WTC11 (cell line): ENCODE results near the gene SLC10A7. TPM values are rescaled to one million over a fixed set of nuclear protein-coding genes. Genes with fewer than 3 reads are reported as not detected.

Experiments used
- ATAC-seq: fragments of 200-7000 bp; cut with Tn5 transposase; 2 replicates; pipeline ENCODE4 v1.10.0; 2021; ENCODE audit warnings: mild to moderate bottlenecking, moderate library complexity
- CTCF ChIA-PET: fragments of 300-600 bp; sonication (Branson Sonifier 250); formaldehyde crosslinking; loops from one replicate; lab custom pipeline; 2021; ENCODE audit warnings: antibody characterized with exemption; lab: Charles Lee
- POLR2A ChIA-PET: fragments of 350-600 bp; sonication (Branson Sonifier 250); formaldehyde crosslinking; loops from one replicate; lab custom pipeline; 2021; ENCODE audit warnings: antibody characterized with exemption; lab: Charles Lee
- DNase-seq: peaks from one replicate; pipeline ENCODE4 v3.0.0; 2021; ENCODE audit warnings: low spot score
- H3K27ac Mint-ChIP-seq: 2 replicates; pipeline ENCODE4 v1.8.0; 2021; ENCODE audit warnings: mixed read lengths
- H3K27me3 Mint-ChIP-seq: 2 replicates; pipeline ENCODE4 v1.8.0; 2021; ENCODE audit warnings: low read depth, mild to moderate bottlenecking, moderate library complexity, mixed read lengths
- H3K36me3 Mint-ChIP-seq: 2 replicates; pipeline ENCODE4 v1.8.0; 2021; ENCODE audit warnings: mixed read lengths
- H3K4me1 Mint-ChIP-seq: 2 replicates; pipeline ENCODE4 v1.8.0; 2022; ENCODE audit warnings: mixed read lengths
- H3K4me3 Mint-ChIP-seq: 2 replicates; pipeline ENCODE4 v1.8.0; 2021; ENCODE audit warnings: mild to moderate bottlenecking, moderate library complexity, mixed read lengths
- H3K9me3 Mint-ChIP-seq: 2 replicates; pipeline ENCODE4 v1.8.0; 2021; ENCODE audit warnings: mixed read lengths
- ATF6 ChIP-seq: sonication (generic); formaldehyde crosslinking; IDR thresholded peaks from 2 replicates; pipeline ENCODE4 v1.8.1; 2023; ENCODE audit warnings: mild to moderate bottlenecking, missing genetic modification reagents
- CBFB ChIP-seq: sonication (generic); formaldehyde crosslinking; IDR thresholded peaks from 2 replicates; pipeline ENCODE4 v1.8.1; 2022; ENCODE audit warnings: mild to moderate bottlenecking, low read depth, missing genetic modification reagents
- CDX4 ChIP-seq: fragments of 250-450 bp; sonication (Bioruptor Pico); IDR thresholded peaks from 2 replicates; pipeline ENCODE4 v1.9.0; 2021; ENCODE audit warnings: moderate library complexity, mild to moderate bottlenecking, inconsistent platforms, borderline replicate concordance
- CREB1 ChIP-seq: sonication (generic); formaldehyde crosslinking; IDR thresholded peaks from 2 replicates; pipeline ENCODE4 v1.8.0; 2023; ENCODE audit warnings: mild to moderate bottlenecking, missing genetic modification reagents
- CREM ChIP-seq: sonication (generic); formaldehyde crosslinking; IDR thresholded peaks from 2 replicates; pipeline ENCODE4 v1.8.1; 2022; ENCODE audit warnings: mild to moderate bottlenecking, missing genetic modification reagents, moderate library complexity
- E2F4 ChIP-seq: sonication (generic); formaldehyde crosslinking; IDR thresholded peaks from 2 replicates; pipeline ENCODE4 v1.8.1; 2022; ENCODE audit warnings: low read depth, mild to moderate bottlenecking, moderate library complexity, missing genetic modification reagents, borderline replicate concordance
- FOXJ3 ChIP-seq: sonication (generic); formaldehyde crosslinking; IDR thresholded peaks from 2 replicates; pipeline ENCODE4 v1.9.0; 2021; ENCODE audit warnings: missing genetic modification reagents, mild to moderate bottlenecking, borderline replicate concordance
- FOXK1 ChIP-seq: sonication (generic); formaldehyde crosslinking; IDR thresholded peaks from 2 replicates; pipeline ENCODE4 v1.8.0; 2022; ENCODE audit warnings: mild to moderate bottlenecking, moderate library complexity, missing genetic modification reagents
- IRF1 ChIP-seq: sonication (generic); formaldehyde crosslinking; IDR thresholded peaks from 2 replicates; pipeline ENCODE4 v1.8.0; 2023; ENCODE audit warnings: missing genetic modification reagents
- PREB ChIP-seq: sonication (generic); formaldehyde crosslinking; IDR thresholded peaks from 2 replicates; pipeline ENCODE4 v1.8.1; 2022; ENCODE audit warnings: mild to moderate bottlenecking, missing genetic modification reagents, moderate library complexity, borderline replicate concordance
- USF1 ChIP-seq: sonication (generic); formaldehyde crosslinking; IDR thresholded peaks from 2 replicates; pipeline ENCODE4 v1.8.0; 2022; ENCODE audit warnings: mild to moderate bottlenecking, missing genetic modification reagents
- ZNF232 ChIP-seq: sonication (generic); formaldehyde crosslinking; IDR thresholded peaks from 2 replicates; pipeline ENCODE4 v1.8.0; 2022; ENCODE audit warnings: mild to moderate bottlenecking, missing genetic modification reagents
- ZNF396 ChIP-seq: fragments of 250-450 bp; sonication (Bioruptor Pico); IDR thresholded peaks from 2 replicates; pipeline ENCODE4 v1.8.0; 2021; ENCODE audit warnings: mild to moderate bottlenecking, moderate library complexity, borderline replicate concordance
- total RNA-seq: library from RNA; stranded (reverse); gene quantifications from 3 replicates; pipeline ENCODE4 v1.2.3, GENCODE V29; 2021
- TF ChIP-seq, protein P1 (sequence below): fragments of 250-450 bp; sonication (Bioruptor Pico); conservative IDR thresholded peaks from 2 replicates; pipeline ENCODE4 v1.9.0; 2021; ENCODE audit warnings: mild to moderate bottlenecking
- TF ChIP-seq, protein P2 (sequence below): sonication (generic); formaldehyde crosslinking; IDR thresholded peaks from 2 replicates; pipeline ENCODE4 v1.8.0; 2022; ENCODE audit warnings: mild to moderate bottlenecking, missing genetic modification reagents
- TF ChIP-seq, protein P3 (sequence below): sonication (generic); formaldehyde crosslinking; IDR thresholded peaks from 2 replicates; pipeline ENCODE4 v1.8.0; 2023; ENCODE audit warnings: mild to moderate bottlenecking, missing genetic modification reagents
- TF ChIP-seq, protein P4 (sequence below): fragments of 250-450 bp; sonication (Bioruptor Pico); IDR thresholded peaks from 2 replicates; pipeline ENCODE4 v1.9.0; 2021; ENCODE audit warnings: mild to moderate bottlenecking

Gene SLC10A7
- total RNA-seq, 1 experiment from 2014 or later, result 5.0 TPM

DNA sequence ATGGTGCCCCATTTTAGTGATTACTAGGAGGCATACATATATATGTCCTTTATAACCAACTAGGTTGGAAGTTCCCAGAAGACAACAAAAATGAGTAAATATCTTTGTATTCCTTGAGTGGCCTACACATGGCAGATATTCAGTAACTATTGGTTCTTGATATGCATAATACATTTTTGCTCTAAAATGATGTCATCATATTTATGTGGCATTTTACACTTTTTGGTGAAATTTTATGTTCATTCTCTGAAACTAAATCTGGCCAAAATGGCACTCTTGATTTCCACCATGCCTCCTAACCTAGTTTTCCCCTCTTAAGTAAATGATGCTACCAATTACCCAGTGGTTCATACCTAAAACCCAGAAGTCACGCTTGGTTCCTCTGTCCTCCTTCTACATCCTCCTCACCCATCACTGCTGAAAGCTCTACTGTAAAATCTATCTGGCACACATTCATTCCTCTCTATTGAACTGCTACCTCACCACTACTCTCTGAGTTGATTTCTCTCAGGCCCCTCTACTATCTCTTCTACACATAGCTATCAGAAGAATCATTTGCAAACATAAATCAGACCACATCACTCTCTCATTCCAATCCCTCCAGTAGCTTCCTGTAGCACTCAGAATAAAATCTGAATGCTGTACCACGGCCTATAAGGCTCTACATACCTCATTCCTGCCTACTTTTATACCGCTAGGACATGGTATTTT, 13.4 kb downstream of the SLC10A7 start:
- H3K27me3 Mint-ChIP-seq, result no peaks in the 10 kb centered on the region
- H3K36me3 Mint-ChIP-seq, result no peaks in the 10 kb centered on the region
- H3K4me3 Mint-ChIP-seq, result no peak overlapping the region
- DNase-seq (no peak), ATAC-seq (no peak)
- CTCF ChIA-PET, result no interaction called here
- H3K27ac Mint-ChIP-seq, result no peak overlapping the region
- no peaks in the 10 kb centered on the region for H3K4me1 Mint-ChIP-seq
- POLR2A ChIA-PET, result no interaction called here
- no peaks in the 10 kb centered on the region for H3K9me3 Mint-ChIP-seq
- no peak for TF ChIP-seq CDX4
- TF ChIP-seq, protein P1, sequence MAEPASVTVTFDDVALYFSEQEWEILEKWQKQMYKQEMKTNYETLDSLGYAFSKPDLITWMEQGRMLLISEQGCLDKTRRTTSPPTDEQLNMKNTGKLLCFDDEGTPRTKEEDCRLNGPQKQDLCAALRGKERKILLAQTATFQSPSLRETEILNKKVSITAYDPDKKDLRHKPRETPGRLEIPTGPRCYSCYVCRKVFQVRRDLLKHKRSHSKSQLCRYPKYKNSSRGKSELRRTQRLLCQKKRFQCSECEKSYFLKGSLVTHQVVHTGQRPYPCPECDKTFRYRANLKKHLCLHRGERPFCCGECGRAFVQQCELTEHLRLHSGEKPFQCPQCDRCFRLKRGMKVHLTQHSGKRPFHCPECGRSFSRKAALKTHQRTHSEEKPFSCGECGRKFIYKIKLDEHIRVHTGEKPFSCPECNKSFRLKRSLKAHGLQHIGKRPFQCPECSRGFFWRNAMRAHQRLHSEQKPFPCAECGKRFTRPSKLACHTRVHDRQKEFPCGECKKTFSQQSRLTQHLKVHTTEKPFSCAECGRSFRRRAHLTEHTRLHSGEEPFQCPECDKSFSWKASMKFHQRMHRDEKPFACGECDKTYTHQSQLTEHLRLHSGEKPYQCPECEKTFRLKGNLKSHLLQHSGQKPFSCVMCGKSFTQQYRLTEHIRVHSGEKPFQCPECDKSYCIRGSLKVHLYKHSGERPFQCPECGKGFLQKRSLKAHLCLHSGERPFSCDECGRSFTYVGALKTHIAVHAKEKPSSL (CRISPR knock-in tag), result no peak
- no peak for TF ChIP-seq FOXJ3 (CRISPR knock-in tag)
- TF ChIP-seq USF1, result no peak
- TF ChIP-seq, protein P2, sequence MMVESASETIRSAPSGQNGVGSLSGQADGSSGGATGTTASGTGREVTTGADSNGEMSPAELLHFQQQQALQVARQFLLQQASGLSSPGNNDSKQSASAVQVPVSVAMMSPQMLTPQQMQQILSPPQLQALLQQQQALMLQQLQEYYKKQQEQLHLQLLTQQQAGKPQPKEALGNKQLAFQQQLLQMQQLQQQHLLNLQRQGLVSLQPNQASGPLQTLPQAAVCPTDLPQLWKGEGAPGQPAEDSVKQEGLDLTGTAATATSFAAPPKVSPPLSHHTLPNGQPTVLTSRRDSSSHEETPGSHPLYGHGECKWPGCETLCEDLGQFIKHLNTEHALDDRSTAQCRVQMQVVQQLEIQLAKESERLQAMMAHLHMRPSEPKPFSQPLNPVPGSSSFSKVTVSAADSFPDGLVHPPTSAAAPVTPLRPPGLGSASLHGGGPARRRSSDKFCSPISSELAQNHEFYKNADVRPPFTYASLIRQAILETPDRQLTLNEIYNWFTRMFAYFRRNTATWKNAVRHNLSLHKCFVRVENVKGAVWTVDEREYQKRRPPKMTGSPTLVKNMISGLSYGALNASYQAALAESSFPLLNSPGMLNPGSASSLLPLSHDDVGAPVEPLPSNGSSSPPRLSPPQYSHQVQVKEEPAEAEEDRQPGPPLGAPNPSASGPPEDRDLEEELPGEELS, result no peak
- no peak for TF ChIP-seq ZNF396
- no peak for TF ChIP-seq CREM (CRISPR knock-in tag)
- no peak for TF ChIP-seq ATF6
- TF ChIP-seq, protein P3, sequence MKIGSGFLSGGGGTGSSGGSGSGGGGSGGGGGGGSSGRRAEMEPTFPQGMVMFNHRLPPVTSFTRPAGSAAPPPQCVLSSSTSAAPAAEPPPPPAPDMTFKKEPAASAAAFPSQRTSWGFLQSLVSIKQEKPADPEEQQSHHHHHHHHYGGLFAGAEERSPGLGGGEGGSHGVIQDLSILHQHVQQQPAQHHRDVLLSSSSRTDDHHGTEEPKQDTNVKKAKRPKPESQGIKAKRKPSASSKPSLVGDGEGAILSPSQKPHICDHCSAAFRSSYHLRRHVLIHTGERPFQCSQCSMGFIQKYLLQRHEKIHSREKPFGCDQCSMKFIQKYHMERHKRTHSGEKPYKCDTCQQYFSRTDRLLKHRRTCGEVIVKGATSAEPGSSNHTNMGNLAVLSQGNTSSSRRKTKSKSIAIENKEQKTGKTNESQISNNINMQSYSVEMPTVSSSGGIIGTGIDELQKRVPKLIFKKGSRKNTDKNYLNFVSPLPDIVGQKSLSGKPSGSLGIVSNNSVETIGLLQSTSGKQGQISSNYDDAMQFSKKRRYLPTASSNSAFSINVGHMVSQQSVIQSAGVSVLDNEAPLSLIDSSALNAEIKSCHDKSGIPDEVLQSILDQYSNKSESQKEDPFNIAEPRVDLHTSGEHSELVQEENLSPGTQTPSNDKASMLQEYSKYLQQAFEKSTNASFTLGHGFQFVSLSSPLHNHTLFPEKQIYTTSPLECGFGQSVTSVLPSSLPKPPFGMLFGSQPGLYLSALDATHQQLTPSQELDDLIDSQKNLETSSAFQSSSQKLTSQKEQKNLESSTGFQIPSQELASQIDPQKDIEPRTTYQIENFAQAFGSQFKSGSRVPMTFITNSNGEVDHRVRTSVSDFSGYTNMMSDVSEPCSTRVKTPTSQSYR (CRISPR knock-in tag), result no peak
- no peak for TF ChIP-seq IRF1 (CRISPR knock-in tag)
- no peak for TF ChIP-seq PREB (CRISPR knock-in tag)
- TF ChIP-seq FOXK1 (CRISPR knock-in tag), result no peak
- no peak for TF ChIP-seq CREB1 (CRISPR knock-in tag)
- no peak for TF ChIP-seq E2F4 (CRISPR knock-in tag)
- TF ChIP-seq CBFB (CRISPR knock-in tag), result no peak
- TF ChIP-seq, protein P4, sequence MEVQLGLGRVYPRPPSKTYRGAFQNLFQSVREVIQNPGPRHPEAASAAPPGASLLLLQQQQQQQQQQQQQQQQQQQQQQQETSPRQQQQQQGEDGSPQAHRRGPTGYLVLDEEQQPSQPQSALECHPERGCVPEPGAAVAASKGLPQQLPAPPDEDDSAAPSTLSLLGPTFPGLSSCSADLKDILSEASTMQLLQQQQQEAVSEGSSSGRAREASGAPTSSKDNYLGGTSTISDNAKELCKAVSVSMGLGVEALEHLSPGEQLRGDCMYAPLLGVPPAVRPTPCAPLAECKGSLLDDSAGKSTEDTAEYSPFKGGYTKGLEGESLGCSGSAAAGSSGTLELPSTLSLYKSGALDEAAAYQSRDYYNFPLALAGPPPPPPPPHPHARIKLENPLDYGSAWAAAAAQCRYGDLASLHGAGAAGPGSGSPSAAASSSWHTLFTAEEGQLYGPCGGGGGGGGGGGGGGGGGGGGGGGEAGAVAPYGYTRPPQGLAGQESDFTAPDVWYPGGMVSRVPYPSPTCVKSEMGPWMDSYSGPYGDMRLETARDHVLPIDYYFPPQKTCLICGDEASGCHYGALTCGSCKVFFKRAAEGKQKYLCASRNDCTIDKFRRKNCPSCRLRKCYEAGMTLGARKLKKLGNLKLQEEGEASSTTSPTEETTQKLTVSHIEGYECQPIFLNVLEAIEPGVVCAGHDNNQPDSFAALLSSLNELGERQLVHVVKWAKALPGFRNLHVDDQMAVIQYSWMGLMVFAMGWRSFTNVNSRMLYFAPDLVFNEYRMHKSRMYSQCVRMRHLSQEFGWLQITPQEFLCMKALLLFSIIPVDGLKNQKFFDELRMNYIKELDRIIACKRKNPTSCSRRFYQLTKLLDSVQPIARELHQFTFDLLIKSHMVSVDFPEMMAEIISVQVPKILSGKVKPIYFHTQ (CRISPR knock-in tag), result no peak
- TF ChIP-seq ZNF232 (CRISPR knock-in tag), result no peak
